22Rv1 (cell line): Measurements from ENCODE around the gene RPL18A.

Experiments used
- H3K27ac ChIP-seq: fragments of 450-650 bp; 2 replicates; pipeline ENCODE4 v1.5.1; 2017
- ZFX ChIP-seq: fragments of 450-650 bp; IDR thresholded peaks from 2 replicates; pipeline ENCODE4 v1.6.1; 2017; ENCODE audit warnings: antibody characterized with exemption, borderline replicate concordance
- TF ChIP-seq, protein P1 (sequence below): fragments of 450-650 bp; IDR thresholded peaks from 2 replicates; pipeline ENCODE4 v1.5.1; 2017; ENCODE audit warnings: mild to moderate bottlenecking

The RPL18A gene

DNA sequence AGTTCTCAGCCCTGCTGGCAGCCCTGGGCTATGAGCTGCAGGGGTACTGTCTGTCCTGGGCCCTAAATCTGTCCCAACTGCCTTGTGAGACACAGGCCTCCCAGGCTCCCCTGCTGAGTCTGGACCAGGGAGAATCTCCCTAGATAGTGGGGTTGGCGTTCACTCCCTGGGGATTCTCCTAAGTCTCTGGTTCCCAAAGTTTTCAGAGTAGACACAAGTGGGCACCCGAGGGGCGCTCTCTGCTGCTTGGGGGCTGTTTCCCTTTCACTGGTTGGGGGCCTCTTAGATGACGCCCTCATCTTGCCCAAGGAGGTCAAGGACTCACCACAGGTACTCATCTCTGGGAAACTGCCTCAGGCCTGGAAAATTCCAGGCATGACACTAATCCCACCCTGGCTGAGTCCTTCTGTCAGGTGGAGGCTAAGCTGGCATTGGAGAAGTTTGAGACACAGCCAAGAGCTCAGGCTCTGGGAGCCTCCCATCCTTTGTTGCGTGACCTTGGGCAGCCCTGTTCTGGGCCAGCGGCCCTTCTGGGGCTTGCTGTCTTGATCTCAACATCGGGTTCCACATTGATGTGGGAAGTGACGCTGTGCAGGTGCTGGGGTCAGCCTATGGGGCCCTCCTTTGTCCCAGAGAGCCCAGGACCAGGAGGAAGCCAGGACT is 3.9 kb downstream of the RPL18A start:
- H3K27ac ChIP-seq: peak overlapping the region; percentile 84
- TF ChIP-seq ZFX: no peak
- TF ChIP-seq, protein P1, sequence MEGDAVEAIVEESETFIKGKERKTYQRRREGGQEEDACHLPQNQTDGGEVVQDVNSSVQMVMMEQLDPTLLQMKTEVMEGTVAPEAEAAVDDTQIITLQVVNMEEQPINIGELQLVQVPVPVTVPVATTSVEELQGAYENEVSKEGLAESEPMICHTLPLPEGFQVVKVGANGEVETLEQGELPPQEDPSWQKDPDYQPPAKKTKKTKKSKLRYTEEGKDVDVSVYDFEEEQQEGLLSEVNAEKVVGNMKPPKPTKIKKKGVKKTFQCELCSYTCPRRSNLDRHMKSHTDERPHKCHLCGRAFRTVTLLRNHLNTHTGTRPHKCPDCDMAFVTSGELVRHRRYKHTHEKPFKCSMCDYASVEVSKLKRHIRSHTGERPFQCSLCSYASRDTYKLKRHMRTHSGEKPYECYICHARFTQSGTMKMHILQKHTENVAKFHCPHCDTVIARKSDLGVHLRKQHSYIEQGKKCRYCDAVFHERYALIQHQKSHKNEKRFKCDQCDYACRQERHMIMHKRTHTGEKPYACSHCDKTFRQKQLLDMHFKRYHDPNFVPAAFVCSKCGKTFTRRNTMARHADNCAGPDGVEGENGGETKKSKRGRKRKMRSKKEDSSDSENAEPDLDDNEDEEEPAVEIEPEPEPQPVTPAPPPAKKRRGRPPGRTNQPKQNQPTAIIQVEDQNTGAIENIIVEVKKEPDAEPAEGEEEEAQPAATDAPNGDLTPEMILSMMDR: no peak

DNA sequence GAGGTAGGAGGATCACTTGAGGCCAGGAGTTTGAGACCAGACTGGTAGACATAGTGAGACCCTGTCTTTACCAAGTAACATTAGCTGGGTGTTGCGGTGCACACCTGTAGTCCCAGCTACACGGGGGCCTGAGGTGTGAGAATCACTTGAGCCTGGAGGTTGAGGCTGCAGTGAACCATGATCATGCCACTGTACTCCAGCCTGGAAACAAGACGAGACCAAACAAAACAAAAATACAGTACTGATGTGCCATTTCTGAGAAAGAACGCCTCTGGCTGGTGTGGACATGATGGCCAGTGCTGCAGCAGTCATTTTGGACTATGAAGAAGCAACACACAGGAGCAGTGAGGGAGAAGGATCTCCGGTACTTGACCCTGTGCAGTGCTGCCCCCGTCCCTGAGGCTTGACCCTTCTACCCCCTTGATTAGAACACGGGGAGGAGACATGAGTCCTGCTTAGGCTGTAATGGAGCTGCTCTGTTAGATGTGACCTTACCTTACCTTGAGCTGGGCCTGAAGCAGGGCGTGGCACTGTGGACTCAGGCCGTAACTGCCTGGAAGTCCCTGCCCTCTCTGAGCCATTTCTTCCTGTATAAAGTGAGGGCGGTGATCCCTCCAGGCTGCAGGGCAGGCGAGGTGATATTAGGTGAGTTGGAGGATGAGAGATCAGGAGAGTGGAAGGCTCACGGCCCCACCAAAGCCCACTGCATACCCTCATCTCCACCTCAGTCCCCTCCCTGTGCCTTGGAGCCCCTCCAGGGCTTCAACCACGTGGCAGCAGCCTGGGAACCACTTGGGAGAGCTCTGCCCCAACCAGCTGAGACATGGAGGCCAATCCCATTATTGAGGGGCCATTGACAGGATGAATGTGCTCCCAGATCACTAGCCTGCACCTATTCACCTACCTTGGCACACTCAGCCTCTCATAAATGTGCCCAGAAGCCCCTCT is 5.9 kb downstream of the RPL18A start:
- no peak for TF ChIP-seq ZFX
- H3K27ac ChIP-seq: peak overlapping the region; percentile 84

DNA sequence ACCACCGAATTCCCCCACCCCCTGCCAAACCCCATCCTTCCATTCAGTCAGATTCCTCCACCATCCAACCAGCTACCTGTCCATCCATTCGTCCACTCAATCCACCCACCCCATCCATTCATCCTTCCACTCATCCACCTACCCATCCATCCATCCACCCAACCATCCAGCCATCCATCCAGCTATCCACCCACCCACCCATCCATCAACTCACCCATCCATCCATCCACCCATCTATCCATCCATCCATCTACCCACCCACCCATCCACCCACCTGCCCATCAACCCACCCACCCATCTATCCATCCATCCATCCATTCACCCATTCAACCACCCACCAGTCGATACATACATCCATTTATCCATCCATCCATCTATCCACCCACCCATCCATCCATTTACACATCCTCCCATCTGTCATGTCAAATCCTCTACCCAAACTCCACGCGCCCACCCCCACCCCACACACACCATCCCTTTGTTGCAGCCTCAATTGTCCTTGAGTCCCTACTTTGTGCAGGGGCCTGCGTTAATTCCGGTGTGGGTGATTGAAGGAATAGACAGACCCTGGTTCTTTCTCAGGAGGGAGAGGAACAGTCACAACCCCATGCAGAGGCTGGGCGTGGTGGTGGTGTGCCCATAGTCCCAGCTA is 6.7 kb downstream of the RPL18A start:
- no peak for TF ChIP-seq ZFX
- TF ChIP-seq, protein P1: no peak
- H3K27ac ChIP-seq: peak overlapping the region; percentile 84

DNA sequence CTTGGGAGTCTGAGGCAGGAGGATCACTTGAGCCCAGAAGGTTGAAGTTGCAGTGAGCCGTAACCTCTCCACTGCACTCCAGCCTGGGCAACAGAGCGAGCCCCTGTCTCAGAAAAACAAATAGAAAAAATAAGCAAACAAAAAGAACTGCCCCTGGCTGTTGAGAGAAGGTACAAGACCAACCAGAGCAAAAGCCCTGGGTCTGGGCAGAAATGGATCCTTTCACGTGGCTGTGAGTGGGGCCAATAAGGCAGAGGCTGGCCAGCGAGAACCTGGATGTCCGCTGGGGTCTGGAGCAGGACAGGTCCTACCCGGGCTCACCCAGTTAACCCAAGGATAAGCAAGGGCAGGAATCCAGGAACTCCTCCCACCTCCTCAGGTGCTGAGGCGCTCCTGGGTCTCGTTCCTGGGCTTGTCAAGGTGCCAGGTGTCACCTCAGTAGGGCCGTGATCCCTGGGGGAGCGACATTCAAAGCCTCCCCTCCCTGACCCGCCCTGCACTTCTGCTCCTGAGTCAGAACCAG is 7.3 kb downstream of the RPL18A start:
- TF ChIP-seq, protein P1: no peak
- no peak for TF ChIP-seq ZFX
- peak overlapping the region; percentile 84; the same call in 1 of the 2 replicates for H3K27ac ChIP-seq

DNA sequence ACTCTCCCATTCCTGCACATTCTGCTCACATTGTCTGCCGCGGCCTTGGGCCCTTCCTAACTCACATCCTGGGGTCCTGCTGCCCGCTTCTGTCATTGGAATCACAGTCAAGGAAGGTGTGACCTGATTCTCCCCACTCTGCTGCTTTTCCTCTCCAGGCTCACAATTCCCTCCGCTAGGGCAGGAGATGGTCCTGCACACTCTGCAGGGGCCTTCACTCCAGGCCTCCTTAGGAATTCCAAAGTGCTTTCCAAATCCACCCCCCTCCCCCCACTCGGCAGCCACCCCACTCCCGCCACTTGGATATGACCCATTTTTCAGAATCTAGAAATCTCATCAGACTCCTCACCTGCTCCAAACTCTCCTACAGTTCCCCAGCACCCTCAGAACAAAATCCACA is 9.0 kb downstream of the RPL18A start:
- no peak overlapping the region for H3K27ac ChIP-seq
- TF ChIP-seq, protein P1: no peak
- no peak for TF ChIP-seq ZFX

DNA sequence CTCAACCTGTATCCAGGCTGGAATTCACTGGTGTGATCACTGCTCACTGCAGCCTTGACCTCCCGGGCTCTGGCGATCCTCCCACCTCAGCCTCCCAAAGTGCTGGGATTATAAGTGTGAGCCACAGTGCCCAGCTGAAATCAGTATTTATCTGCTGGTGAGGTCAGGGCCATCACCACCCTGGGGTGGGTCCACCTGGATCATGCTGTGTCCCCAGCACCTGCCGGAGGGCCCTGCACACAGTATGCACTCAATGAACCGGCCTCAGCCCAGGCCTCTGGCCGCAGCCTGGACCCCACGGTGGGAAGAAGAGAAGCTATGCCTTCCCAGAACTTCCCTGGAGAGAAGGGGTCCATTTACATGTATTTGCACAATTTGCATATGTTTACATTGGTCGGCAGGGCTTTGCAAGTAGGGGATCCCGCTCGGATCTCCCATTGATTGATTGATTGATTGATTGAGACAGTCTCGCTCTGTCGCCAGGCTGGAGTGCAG is 9.5 kb downstream of the RPL18A start:
- no peak for TF ChIP-seq ZFX
- TF ChIP-seq, protein P1: no peak
- no peak overlapping the region for H3K27ac ChIP-seq
